Smooth muscle cell (in vitro differentiated cells): ENCODE data around the gene BCAP31. TPM values are rescaled to one million over a fixed set of nuclear protein-coding genes. Genes with fewer than 3 reads are reported as not detected.

Experiments
- DNase-seq: peaks from one replicate; lab custom pipeline; 2025; ENCODE audit not compliant: unreplicated experiment; lab: John Stamatoyannopoulos, UW
- H2AFZ ChIP-seq: fragments of 200-600 bp; sonication (generic); 2 replicates; pipeline ENCODE4 v1.6.0; 2016; ENCODE audit warnings: antibody characterized with exemption, low read depth, mild to moderate bottlenecking
- H3F3A ChIP-seq: fragments of 200-600 bp; sonication (generic); 2 replicates; pipeline ENCODE4 v1.6.0; 2017; ENCODE audit warnings: antibody characterized with exemption, low read depth
- H3K27ac ChIP-seq: fragments of 200-600 bp; sonication (generic); 2 replicates; pipeline ENCODE4 v1.5.1; 2016; ENCODE audit warnings: low read depth, mild to moderate bottlenecking
- H3K27me3 ChIP-seq: fragments of 200-600 bp; sonication (generic); 2 replicates; pipeline ENCODE4 v1.6.1; 2016; ENCODE audit warnings: low read depth, mild to moderate bottlenecking
- H3K36me3 ChIP-seq: fragments of 200-600 bp; sonication (generic); 2 replicates; pipeline ENCODE4 v1.5.1; 2016; ENCODE audit warnings: low read depth
- H3K4me1 ChIP-seq: fragments of 200-600 bp; sonication (generic); 2 replicates; pipeline ENCODE4 v1.5.1; 2016; ENCODE audit warnings: low read depth
- H3K4me2 ChIP-seq: fragments of 200-600 bp; sonication (generic); 2 replicates; pipeline ENCODE4 v1.6.0; 2016; ENCODE audit warnings: mild to moderate bottlenecking
- H3K4me3 ChIP-seq: fragments of 200-600 bp; sonication (generic); 2 replicates; pipeline ENCODE4 v1.5.1; 2016; ENCODE audit warnings: mild to moderate bottlenecking
- H3K79me2 ChIP-seq: fragments of 200-600 bp; sonication (generic); 2 replicates; pipeline ENCODE4 v1.6.0; 2016; ENCODE audit warnings: low read depth, mild to moderate bottlenecking
- H3K9ac ChIP-seq: fragments of 200-600 bp; sonication (generic); 2 replicates; pipeline ENCODE4 v1.6.0; 2016; ENCODE audit warnings: low read depth
- H3K9me3 ChIP-seq: fragments of 200-600 bp; sonication (generic); replicated peaks from 2 replicates; pipeline ENCODE4 v1.5.1; 2016; ENCODE audit warnings: low read depth
- H4K20me1 ChIP-seq: fragments of 200-600 bp; sonication (generic); 2 replicates; pipeline ENCODE4 v1.6.0; 2016; ENCODE audit warnings: low read depth
- CTCF ChIP-seq: fragments of 200-600 bp; sonication (generic); IDR thresholded peaks from 2 replicates; pipeline ENCODE4 v1.5.1; 2017; ENCODE audit warnings: borderline replicate concordance, mild to moderate bottlenecking, antibody characterized with exemption; ENCODE audit not compliant: insufficient read depth, poor library complexity, severe bottlenecking
- WGBS: methylation state at CpG from one replicate; pipeline ENCODE4 v1.1.7; 2016; ENCODE audit warnings: low lambda C conversion rate; 5-methylcytosine and 5-hydroxymethylcytosine counted together
- polyA plus RNA-seq: library from polyadenylated mRNA; unstranded; fragments of >200 nt; fragmentation: Nextera tagmentation; extraction: Ambion mirVana; gene quantifications from 2 replicates; pipeline ENCODE4 v1.2.1, GENCODE V29; 2016
- small RNA-seq: library from RNA; depleted of rRNA; stranded (forward); fragments of <200 nt; gene quantifications from one replicate; pipeline ENCODE3, GENCODE V24; 2014
- total RNA-seq: library from RNA; depleted of rRNA; stranded (reverse); fragments of >200 nt; gene quantifications from 2 replicates; pipeline ENCODE4 v1.2.3, GENCODE V29; 2014

Gene BCAP31
- total and polyA plus RNA-seq, 2 experiments from 2014 or later: 139 to 207 TPM

GRCh38 chrX:153650959-153651358, 73.2 kb downstream of the BCAP31 start:
- Histone ChIP-seq H3K27ac (no peak overlapping the region), H3F3A (no peaks in the 10 kb centered on the region), H3K27me3 (no peaks in the 10 kb centered on the region), H3K4me3 (no peak overlapping the region), H3K79me2 (no peaks in the 10 kb centered on the region), H3K4me2 (no peak overlapping the region), H2AFZ (no peak overlapping the region), H4K20me1 (no peaks in the 10 kb centered on the region), H3K9ac (no peak overlapping the region), H3K9me3 (no peaks in the 10 kb centered on the region), H3K4me1 (no peaks in the 10 kb centered on the region), H3K36me3 (no peaks in the 10 kb centered on the region)
- DNase-seq: no peak
- no peak for TF ChIP-seq CTCF
- WGBS: 92% methylated on average over 13 of the region's 13 CpGs

Small RNA genes lying within 50 kb of the gene (small RNA-seq; reads per million reads assigned to genes)
- not detected for gene RN7SL687P

Other genes starting within 250 kb of the BCAP31 start
- gene BGN, start 229.4 kb downstream of the BCAP31 start, total RNA-seq: 262 and 298 TPM in 2 replicates
- gene BGN, start 229.4 kb downstream of the BCAP31 start, polyA plus RNA-seq: 387 and 621 TPM in 2 replicates
- gene ATP2B3, start 206.7 kb downstream of the BCAP31 start, total RNA-seq: 0.22 TPM in 2 replicates
- 0.05 and 0.31 TPM in 2 replicates for gene ATP2B3, start 206.7 kb downstream of the BCAP31 start, polyA plus RNA-seq
- gene CCNQ, start 125.2 kb downstream of the BCAP31 start, total RNA-seq: 9.4 and 17.9 TPM in 2 replicates
- gene CCNQ, start 125.2 kb downstream of the BCAP31 start, polyA plus RNA-seq: 23.0 and 27.3 TPM in 2 replicates
- gene DUSP9, start 77.2 kb downstream of the BCAP31 start, total RNA-seq: 3.0 and 4.7 TPM in 2 replicates
- gene DUSP9, start 77.2 kb downstream of the BCAP31 start, polyA plus RNA-seq: 7.2 and 11.3 TPM in 2 replicates
- gene PNCK, start 50.6 kb downstream of the BCAP31 start, total RNA-seq: 4.0 and 6.4 TPM in 2 replicates
- gene PNCK, start 50.6 kb downstream of the BCAP31 start, polyA plus RNA-seq: 2.8 and 9.2 TPM in 2 replicates
- gene SLC6A8, start 36.5 kb downstream of the BCAP31 start, total RNA-seq: 42.6 and 45.2 TPM in 2 replicates
- 98.1 and 128 TPM in 2 replicates for gene SLC6A8, start 36.5 kb downstream of the BCAP31 start, polyA plus RNA-seq
- gene ABCD1, start 469 bp upstream of the BCAP31 start, total RNA-seq: 6.2 and 7.1 TPM in 2 replicates
- gene ABCD1, start 469 bp upstream of the BCAP31 start, polyA plus RNA-seq: 9.4 and 10.9 TPM in 2 replicates
- 0.58 and 0.67 TPM in 2 replicates for gene PLXNB3, start 39.9 kb upstream of the BCAP31 start, total RNA-seq
- gene PLXNB3, start 39.9 kb upstream of the BCAP31 start, polyA plus RNA-seq: 3.9 and 7.8 TPM in 2 replicates
- not detected in 2 replicates for gene SRPK3, start 56.7 kb upstream of the BCAP31 start, total RNA-seq
- 0.05 and 1.5 TPM in 2 replicates for gene SRPK3, start 56.7 kb upstream of the BCAP31 start, polyA plus RNA-seq
- gene IDH3G, start 70.0 kb upstream of the BCAP31 start, total RNA-seq: 63.3 and 86.0 TPM in 2 replicates
- gene IDH3G, start 70.0 kb upstream of the BCAP31 start, polyA plus RNA-seq: 88.9 and 89.7 TPM in 2 replicates
- 397 and 443 TPM in 2 replicates for gene SSR4, start 70.3 kb upstream of the BCAP31 start, total RNA-seq
- gene SSR4, start 70.3 kb upstream of the BCAP31 start, polyA plus RNA-seq: 663 and 677 TPM in 2 replicates
- 2.3 and 3.1 TPM in 2 replicates for gene PDZD4, start 106.2 kb upstream of the BCAP31 start, total RNA-seq
- gene PDZD4, start 106.2 kb upstream of the BCAP31 start, polyA plus RNA-seq: 2.3 and 2.9 TPM in 2 replicates
- 27.2 and 38.6 TPM in 2 replicates for gene L1CAM, start 161.8 kb upstream of the BCAP31 start, total RNA-seq
- gene L1CAM, start 161.8 kb upstream of the BCAP31 start, polyA plus RNA-seq: 61.1 and 68.7 TPM in 2 replicates
- not detected in 2 replicates for gene AVPR2, start 180.3 kb upstream of the BCAP31 start, total RNA-seq
- gene AVPR2, start 180.3 kb upstream of the BCAP31 start, polyA plus RNA-seq: not detected in 2 replicates
- gene ARHGAP4, start 201.9 kb upstream of the BCAP31 start, total RNA-seq: 7.6 and 10.9 TPM in 2 replicates
- 11.5 and 15.5 TPM in 2 replicates for gene ARHGAP4, start 201.9 kb upstream of the BCAP31 start, polyA plus RNA-seq
- gene NAA10, start 210.7 kb upstream of the BCAP31 start, total RNA-seq: 80.1 and 81.2 TPM in 2 replicates
- gene NAA10, start 210.7 kb upstream of the BCAP31 start, polyA plus RNA-seq: 124 and 149 TPM in 2 replicates
- not detected in 2 replicates for gene RENBP, start 220.3 kb upstream of the BCAP31 start, total RNA-seq
- 0.11 and 0.43 TPM in 2 replicates for gene RENBP, start 220.3 kb upstream of the BCAP31 start, polyA plus RNA-seq
- 23.3 and 23.7 TPM in 2 replicates for gene HCFC1, start 247.4 kb upstream of the BCAP31 start, total RNA-seq
- 22.8 and 28.0 TPM in 2 replicates for gene HCFC1, start 247.4 kb upstream of the BCAP31 start, polyA plus RNA-seq
- gene TMEM187, start 248.4 kb upstream of the BCAP31 start, total RNA-seq: 5.0 and 6.2 TPM in 2 replicates
- 9.8 and 11.2 TPM in 2 replicates for gene TMEM187, start 248.4 kb upstream of the BCAP31 start, polyA plus RNA-seq